ENCODE results near the gene LDLRAD3. TPM values are rescaled to one million over a fixed set of nuclear protein-coding genes. Genes with fewer than 3 reads are reported as not detected.

Gene LDLRAD3
- total RNA-seq, 3 donors from 2014 or later (not counting 1 experiment from before 2014, with no cell fraction given), result 1.0 to 1.5 (median 1.2) TPM

DNA sequence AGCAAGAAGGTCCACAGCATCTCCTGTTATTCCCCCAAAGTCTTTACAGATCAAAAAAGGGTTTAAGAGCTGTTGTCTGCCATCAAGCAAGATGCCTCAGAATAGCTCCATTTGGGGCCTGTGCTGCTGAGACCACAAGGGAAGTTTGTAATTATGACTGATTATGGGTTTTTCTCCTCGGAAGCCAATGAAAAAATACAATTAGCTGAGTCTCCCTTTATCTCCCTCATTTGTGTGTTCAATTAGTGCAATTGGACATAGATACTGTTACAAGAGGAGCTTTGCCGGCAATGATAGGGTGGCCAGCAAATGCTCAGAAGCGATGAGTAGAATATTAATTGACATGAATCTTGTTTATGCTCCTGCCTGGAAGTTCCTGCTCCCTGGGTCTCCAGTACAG is 261.7 kb downstream of the LDLRAD3 start:
- H3K27ac Mint-ChIP-seq, result no peak overlapping the region
- no peaks in the 10 kb centered on the region for H3K9me3 Mint-ChIP-seq
- Histone ChIP-seq H3K36me3 (ENCODE audit: control insufficient read depth, insufficient read depth, low read length) (no peaks in the 10 kb centered on the region), H3K27ac (ENCODE audit: low read length) (no peak overlapping the region), H3K4me3 (ENCODE audit: low read length) (no peak overlapping the region), H3K4me1 (ENCODE audit: control insufficient read depth, insufficient read depth, low read length) (no peaks in the 10 kb centered on the region), H3K27me3 (ENCODE audit: control insufficient read depth, insufficient read depth, low read length) (no peaks in the 10 kb centered on the region), H3K9me3 (ENCODE audit: control insufficient read depth, insufficient read depth, low read length) (no peaks in the 10 kb centered on the region)
- H3K27me3 Mint-ChIP-seq (ENCODE audit: low read depth in 2 of 2), result peaks cover 3 to 7% of the 10 kb centered on the region in 2 donors
- H3K4me3 Mint-ChIP-seq, result no peak overlapping the region
- H3K36me3 Mint-ChIP-seq, result no peaks in the 10 kb centered on the region
- intact Hi-C loops (cut with micrococcal nuclease), result no loop called here
- TF ChIP-seq CTCF (IDR thresholded peaks at IDR 0.05), result no peak
- WGBS (ENCODE audit: insufficient coverage), result 92% methylated on average over 3 of the region's 3 CpGs
- no peak for DNase-seq
- ATAC-seq, result no peak
- H3K4me1 Mint-ChIP-seq, result no peaks in the 10 kb centered on the region

DNA sequence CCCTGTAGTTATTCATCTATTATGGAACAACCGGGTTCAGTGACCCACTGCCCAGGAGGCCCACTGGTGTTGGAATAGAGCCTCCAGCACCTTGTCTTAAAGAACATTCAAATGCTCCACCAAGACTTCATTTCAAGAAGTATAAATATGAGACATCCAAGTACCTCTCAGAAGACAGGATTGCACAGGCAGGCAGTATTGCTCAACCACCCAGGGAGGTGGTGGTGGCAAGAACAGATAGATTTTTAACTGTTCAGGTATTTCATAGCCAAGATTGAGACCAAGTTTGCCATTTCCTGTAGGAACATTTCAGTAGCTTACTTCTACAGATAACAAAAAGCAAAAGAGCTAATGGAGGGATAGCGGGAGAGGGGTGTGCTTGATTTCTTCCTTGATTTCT is 266.7 kb downstream of the LDLRAD3 start:
- Mint-ChIP-seq H3K27ac (no peak overlapping the region), H3K9me3 (no peaks in the 10 kb centered on the region), H3K4me1 (no peaks in the 10 kb centered on the region), H3K27me3 (ENCODE audit: low read depth in 2 of 2) (peaks cover 0 to 9% of the 10 kb centered on the region in 2 donors), H3K4me3 (no peak overlapping the region), H3K36me3 (no peaks in the 10 kb centered on the region)
- Histone ChIP-seq H3K27ac (ENCODE audit: low read length) (no peak overlapping the region), H3K4me1 (ENCODE audit: control insufficient read depth, insufficient read depth, low read length) (no peaks in the 10 kb centered on the region), H3K9me3 (ENCODE audit: control insufficient read depth, insufficient read depth, low read length) (no peaks in the 10 kb centered on the region), H3K27me3 (ENCODE audit: control insufficient read depth, insufficient read depth, low read length) (no peaks in the 10 kb centered on the region), H3K36me3 (ENCODE audit: control insufficient read depth, insufficient read depth, low read length) (no peaks in the 10 kb centered on the region), H3K4me3 (ENCODE audit: low read length) (no peak overlapping the region)
- WGBS (ENCODE audit: insufficient coverage), result 100% methylated on average over 1 of the region's 2 CpGs
- no peak for DNase-seq
- no peak for ATAC-seq
- TF ChIP-seq CTCF (IDR thresholded peaks at IDR 0.05), result no peak
- intact Hi-C loops (cut with micrococcal nuclease), result no loop called here

DNA sequence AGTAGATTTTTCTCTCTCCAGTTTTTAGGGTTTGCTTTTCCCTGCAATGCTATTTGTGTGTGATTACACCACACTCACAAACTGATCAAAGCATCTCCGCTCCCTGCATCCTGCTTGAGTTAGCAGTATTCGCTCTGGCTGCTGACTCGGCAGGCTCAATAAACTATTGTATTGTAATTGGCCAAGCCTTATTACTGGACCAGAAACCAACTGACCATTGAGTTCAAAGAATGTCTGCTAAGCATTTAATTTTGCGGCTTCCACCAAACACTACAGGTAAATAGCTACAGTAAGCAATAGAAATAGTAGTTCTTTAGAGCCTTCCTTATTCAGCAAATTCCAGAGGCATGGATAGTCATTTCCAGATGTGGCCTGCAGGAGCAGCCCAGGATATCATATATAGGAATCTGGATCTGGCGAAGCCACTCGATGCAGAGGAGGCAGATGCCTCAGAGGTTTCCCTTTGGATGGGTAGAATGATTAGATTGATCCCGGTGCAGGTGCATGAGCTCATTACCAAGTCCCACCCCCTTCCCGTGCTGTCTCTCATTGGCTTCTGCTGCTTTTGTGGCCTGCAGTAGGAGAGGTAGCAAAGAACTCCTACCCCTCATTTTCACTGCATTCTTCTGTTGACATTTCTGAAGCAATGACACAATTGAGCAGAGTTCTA is 268.0 kb downstream of the LDLRAD3 start:
- Mint-ChIP-seq H3K9me3 (no peaks in the 10 kb centered on the region), H3K27ac (no peak overlapping the region), H3K4me1 (no peaks in the 10 kb centered on the region), H3K4me3 (no peak overlapping the region), H3K27me3 (ENCODE audit: low read depth in 2 of 2) (peaks cover 0 to 6% of the 10 kb centered on the region in 2 donors), H3K36me3 (no peaks in the 10 kb centered on the region)
- no peak overlapping the region for H3K27ac ChIP-seq (ENCODE audit: low read length)
- DNase-seq (no peak), ATAC-seq (no peak)
- no peaks in the 10 kb centered on the region for H3K36me3 ChIP-seq (ENCODE audit: control insufficient read depth, insufficient read depth, low read length)
- no peaks in the 10 kb centered on the region for H3K27me3 ChIP-seq (ENCODE audit: control insufficient read depth, insufficient read depth, low read length)
- no peak for TF ChIP-seq CTCF (IDR thresholded peaks at IDR 0.05)
- 97% methylated on average over 8 of the region's 8 CpGs for WGBS (ENCODE audit: insufficient coverage)
- no peaks in the 10 kb centered on the region for H3K9me3 ChIP-seq (ENCODE audit: control insufficient read depth, insufficient read depth, low read length)
- no peaks in the 10 kb centered on the region for H3K4me1 ChIP-seq (ENCODE audit: control insufficient read depth, insufficient read depth, low read length)
- H3K4me3 ChIP-seq (ENCODE audit: low read length), result no peak overlapping the region
- intact Hi-C loops (cut with micrococcal nuclease), result no loop called here

All from natural killer cell (primary cell).